GM23248 (cell line): ENCODE measurements around the gene TLCD3A.
"Not testable (repeated sequence)": the region's sequence is repeated elsewhere in the genome, so short reads cannot be mapped to it uniquely, and the experiment has no call there.

ENCODE experiments used
- EZH2 ChIP-seq: fragments of 200-600 bp; sonication (generic); IDR thresholded peaks from 2 replicates; pipeline ENCODE4 v1.6.1; 2018; ENCODE audit warnings: antibody characterized with exemption, mild to moderate bottlenecking; ENCODE audit not compliant: insufficient read depth, poor library complexity, severe bottlenecking
- EZH2phosphoT487 ChIP-seq: fragments of 200-600 bp; sonication (generic); IDR thresholded peaks from 2 replicates; pipeline ENCODE4 v1.6.1; 2018; ENCODE audit warnings: antibody characterized with exemption, moderate library complexity, mild to moderate bottlenecking, low read depth; ENCODE audit not compliant: insufficient read depth

DNA sequence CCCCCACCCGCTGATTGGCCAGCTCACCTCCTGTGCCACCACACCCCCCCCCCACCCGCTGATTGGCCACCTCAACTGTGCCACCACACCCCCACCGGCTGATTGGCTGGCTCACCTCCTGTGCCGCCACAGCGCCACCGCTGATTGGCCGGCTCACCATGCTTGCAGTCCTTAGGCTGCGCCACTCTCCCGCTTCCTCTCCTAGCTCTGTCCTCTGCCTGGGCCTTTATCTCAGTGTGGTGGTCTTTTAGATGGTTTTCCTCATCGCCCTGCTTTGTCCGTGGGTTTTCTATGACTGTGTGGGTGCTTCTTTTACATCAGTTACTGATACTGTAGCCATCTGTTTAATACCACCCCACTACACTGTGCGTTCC is 58.5 kb downstream of the TLCD3A start:
- not testable (repeated sequence) for TF ChIP-seq EZH2, EZH2phosphoT487
